AG09319 (cell line): ENCODE results near the gene ACTR8.

Experiments
- DNase-seq: peaks from one replicate; pipeline ENCODE4 v3.0.0-alpha.2; 2010; ENCODE audit warnings: low read depth; ENCODE audit errors: extremely low read depth
- TF ChIP-seq, protein P1 (sequence below): IDR thresholded peaks from 2 replicates; pipeline ENCODE4 v1.5.1; 2011; ENCODE audit warnings: low read depth, mild to moderate bottlenecking, inconsistent platforms, low read length, moderate library complexity

The ACTR8 gene

DNA sequence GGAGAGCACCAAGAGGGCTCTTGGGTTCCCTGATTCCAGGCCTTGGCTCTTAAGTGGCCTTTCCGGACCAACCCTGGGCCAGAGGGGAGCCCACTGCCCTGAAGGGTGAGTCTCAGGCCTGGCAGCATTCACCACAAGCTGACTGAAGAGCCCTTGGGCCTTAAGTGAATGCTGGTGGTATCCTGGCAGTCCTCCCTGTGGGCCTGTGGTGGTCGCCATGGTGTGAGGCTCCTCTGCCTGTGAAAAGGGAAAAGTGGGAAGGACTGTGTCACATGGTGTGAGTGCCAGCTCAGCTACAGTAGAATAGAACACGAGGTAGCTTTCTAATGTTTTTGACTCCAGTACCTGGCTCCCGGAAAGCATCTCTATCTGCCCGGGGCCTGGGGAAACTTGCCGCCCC is 51.0 kb downstream of the ACTR8 start:
- no peak for DNase-seq
- TF ChIP-seq, protein P1, sequence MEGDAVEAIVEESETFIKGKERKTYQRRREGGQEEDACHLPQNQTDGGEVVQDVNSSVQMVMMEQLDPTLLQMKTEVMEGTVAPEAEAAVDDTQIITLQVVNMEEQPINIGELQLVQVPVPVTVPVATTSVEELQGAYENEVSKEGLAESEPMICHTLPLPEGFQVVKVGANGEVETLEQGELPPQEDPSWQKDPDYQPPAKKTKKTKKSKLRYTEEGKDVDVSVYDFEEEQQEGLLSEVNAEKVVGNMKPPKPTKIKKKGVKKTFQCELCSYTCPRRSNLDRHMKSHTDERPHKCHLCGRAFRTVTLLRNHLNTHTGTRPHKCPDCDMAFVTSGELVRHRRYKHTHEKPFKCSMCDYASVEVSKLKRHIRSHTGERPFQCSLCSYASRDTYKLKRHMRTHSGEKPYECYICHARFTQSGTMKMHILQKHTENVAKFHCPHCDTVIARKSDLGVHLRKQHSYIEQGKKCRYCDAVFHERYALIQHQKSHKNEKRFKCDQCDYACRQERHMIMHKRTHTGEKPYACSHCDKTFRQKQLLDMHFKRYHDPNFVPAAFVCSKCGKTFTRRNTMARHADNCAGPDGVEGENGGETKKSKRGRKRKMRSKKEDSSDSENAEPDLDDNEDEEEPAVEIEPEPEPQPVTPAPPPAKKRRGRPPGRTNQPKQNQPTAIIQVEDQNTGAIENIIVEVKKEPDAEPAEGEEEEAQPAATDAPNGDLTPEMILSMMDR = no peak

DNA sequence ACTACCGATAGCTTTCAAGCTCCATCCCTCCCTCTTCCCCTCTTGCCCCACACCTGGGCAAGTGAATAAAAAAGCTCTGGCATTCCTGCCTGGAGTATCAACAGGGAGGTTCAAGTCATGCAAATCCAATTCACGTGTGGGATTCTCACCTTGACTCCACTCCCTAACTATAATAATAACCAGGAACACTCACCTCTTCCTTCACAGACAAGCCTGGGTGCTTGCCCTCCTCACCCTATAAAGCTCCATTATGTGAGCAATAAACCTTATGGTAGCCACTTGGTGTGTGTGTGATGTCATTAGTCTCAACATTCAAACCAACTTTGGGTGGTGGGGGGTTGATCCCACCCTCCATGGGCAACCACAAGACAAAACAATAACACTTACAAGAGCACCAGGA is 52.3 kb downstream of the ACTR8 start:
- TF ChIP-seq, protein P1 = no peak
- no peak for DNase-seq

DNA sequence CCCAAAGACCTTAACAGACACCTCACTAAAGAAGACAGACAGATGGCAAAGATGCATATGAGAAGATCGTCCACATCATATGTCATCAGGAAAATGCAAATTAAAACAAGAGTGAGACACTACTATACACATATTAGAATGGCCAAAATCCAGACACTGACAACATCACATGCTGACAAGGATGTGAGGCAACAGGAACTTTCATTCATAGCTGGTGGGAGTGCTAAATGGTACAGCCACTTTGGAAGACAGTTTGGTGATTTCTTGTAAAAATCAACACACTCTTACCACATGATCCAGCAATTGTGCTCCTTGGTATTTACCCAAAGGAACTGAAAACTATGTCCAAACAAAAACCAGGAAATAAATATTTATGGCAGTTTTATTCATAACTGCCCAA is 53.4 kb downstream of the ACTR8 start:
- DNase-seq = no peak
- TF ChIP-seq, protein P1 = no peak

DNA sequence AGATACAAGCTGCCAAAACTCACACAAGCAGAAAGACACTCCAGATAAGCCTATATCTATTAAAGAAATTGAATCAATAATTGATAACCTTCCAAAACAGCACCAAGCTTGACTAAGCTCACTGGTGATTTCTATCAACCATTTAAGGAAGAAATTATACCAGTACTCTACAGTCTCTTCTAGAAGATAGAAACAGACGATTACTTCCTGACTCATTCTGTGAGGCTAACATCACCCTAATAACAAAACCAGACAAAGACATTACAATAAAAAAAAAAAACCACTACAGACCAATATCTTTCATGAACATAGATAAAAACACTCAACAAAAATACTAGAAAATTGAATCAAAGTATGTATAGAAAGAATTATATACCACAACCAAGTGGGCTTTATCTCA is 55.9 kb downstream of the ACTR8 start:
- DNase-seq = no peak
- TF ChIP-seq, protein P1 = no peak

DNA sequence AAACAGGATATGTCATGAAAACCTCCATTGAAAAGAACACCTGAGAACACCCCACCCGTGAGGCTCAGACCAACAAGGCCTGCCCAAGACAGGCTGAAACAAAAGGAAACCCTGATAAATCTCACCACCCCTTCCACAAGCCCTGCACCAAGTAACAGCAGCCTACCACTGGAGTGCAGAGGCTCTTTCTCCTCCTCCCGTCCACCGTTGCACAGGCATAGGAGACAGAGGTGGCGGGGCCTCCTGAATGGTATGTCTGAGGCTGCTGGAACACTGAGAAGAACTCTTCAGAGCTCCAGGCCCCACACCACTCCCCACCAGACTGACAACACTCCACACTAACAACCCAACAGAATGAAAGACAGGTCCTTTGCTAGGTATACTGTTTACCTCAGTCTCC is 57.2 kb downstream of the ACTR8 start:
- no peak for DNase-seq
- TF ChIP-seq, protein P1 = no peak

DNA sequence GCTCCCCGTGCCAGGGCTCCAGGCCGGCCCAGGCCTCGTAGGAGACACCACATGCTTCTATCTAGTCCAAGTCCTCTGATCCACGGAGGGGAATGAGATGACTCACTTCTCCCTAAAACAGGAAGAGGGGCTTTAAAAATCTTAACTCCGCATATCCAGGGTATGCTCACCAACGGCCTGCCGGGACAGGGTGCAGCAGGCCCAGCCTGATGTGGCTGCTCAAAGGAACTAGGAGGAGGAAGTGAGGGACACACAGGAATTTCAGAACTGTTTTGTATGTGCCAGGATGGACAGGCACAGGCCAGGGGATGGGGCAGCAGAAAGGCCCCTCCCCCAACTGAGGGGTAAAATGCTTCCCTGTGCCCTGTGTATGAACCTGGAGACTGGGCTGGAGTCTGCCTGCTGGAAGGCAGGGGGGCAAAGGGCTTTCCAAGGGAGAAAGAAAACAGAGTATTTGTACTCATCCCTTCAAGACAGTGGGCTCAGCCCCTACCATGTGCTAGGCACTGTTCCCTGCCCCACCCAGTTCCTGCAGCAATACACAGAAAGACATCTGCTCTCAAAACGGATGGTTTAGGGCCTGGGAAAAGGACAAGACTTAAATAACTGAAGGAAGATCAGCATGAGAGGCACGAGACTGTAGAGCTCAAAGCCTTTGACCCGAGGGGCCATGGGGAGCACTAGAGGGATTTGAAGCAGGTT is 57.8 kb downstream of the ACTR8 start:
- TF ChIP-seq, protein P1 = no peak
- no peak for DNase-seq

DNA sequence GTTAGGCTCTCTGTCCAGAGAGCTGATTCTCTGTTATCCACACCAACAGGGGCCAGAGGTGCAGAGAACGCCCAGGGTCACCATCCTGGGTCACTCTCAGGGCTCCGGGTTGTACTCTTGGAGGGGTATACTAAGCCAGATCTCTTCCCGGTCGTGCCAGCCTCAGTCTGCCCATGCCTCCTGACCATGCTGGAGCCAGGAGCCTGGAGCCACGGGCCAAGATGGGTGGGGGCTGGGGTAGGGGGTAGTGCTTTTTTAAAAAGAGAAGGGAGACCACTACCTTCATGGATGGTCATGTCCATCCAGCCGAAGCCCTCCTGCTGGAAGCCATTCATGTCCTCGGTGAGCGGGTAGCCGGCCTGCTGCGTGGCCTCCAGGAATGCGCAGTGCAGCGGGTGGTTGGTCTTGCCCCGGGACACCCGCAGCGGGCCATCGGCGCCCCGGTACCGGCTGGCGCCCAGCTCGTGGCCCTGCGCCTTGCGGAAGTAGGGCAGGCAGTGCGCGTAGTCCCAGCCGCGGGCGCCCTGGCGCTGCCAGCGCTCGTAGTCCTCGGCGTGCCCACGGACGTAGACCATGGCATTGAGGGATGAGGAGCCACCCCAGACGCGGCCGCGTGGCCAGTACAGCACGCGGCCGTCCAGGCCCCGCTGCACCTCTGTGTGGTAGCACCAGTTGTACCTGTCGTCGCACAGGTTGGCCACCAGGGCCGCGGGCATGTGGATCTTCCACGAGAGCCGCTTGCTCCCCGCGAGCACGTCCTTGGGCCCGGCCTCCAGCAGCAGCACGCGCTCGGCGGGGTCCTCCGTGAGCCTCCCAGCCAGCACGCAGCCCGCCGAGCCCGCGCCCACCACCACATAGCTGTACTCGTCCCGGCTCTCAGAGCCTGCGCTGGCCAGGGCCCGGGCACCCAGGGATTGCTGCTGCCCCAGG is 58.7 kb downstream of the ACTR8 start:
- DNase-seq = no peak
- TF ChIP-seq, protein P1 = no peak
